HFF-Myc (cell line): Measurements from ENCODE around the gene PAX5.
A peak's percentile ranks its signal among the peaks of the same experiment; 100 is the strongest.

ENCODE experiments used
- DNase-seq: peaks from one replicate; pipeline ENCODE4 v3.0.0-alpha.2; 2011; ENCODE audit warnings: low read depth; ENCODE audit errors: extremely low read depth
- H3K4me3 ChIP-seq: replicated peaks from 2 replicates; pipeline ENCODE4 v1.5.1; 2011; ENCODE audit warnings: low read depth, mild to moderate bottlenecking, control low read depth, low read length
- TF ChIP-seq, protein P1 (sequence below): IDR thresholded peaks from 2 replicates; pipeline ENCODE4 v1.5.1; 2012; ENCODE audit warnings: mild to moderate bottlenecking, low read depth, low read length, control low read depth; ENCODE audit errors: missing control alignments

PAX5 gene

DNA sequence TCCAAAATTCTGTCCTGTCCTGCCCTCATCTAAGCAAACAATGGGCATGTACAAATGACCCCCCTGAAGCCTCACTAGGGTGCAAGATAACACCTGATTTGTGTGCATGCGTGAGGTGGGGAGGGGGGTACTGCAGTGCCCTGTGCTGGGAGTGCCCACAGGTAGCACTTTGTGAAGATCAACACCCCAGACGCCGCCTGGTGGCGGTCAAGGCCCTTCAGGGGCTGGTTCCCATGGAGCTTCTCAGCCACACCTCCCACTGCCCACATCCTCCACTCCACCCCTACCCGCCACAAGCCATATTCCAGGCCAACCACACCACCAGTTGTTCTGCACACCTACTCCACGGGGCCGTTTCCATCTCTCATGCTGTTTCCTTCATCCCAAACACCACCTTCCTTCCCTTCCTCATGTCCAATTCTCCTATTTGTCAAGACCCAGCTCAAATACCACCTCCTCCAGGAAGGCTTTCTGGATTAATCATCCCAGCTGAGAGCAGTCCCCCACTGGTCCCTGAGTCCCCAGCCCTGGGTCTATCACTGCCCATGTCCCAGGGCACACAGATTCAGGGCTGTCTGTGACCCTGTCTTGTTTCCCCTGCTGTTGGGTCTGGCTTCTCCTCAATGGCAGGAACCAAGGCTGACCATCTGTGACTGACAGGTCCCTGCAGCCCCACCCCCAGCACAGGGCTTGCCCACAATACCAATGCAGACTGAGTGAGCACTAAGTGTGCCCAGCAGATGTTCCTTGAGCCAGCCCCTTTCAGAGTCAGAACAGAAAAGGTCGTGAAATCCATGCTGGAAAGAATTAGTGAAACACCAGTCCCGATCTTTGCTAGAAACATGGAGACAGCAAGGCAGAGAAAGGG is 178.4 kb downstream of the PAX5 start:
- DNase-seq, result no peak

DNA sequence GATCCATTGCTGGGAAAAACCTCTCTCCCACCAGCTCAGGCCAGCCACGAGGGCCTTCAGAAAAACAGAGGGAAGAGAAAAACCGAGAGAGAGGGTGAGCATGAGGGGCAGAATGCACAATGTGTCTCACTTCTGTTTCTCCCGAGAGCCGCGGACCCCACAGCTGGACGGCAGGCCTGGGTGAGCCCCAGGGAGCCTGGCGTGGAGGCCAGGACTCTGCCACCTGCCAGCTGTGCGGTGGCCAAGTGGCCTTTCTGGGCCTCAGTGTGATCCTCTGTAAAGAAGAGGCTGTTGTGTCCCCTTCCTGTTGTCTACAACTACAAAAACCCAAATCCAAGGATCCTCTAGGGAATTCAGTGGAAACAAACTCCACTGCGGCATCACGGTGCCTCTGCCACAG is 179.3 kb downstream of the PAX5 start:
- DNase-seq, result no peak
- TF ChIP-seq, protein P1, sequence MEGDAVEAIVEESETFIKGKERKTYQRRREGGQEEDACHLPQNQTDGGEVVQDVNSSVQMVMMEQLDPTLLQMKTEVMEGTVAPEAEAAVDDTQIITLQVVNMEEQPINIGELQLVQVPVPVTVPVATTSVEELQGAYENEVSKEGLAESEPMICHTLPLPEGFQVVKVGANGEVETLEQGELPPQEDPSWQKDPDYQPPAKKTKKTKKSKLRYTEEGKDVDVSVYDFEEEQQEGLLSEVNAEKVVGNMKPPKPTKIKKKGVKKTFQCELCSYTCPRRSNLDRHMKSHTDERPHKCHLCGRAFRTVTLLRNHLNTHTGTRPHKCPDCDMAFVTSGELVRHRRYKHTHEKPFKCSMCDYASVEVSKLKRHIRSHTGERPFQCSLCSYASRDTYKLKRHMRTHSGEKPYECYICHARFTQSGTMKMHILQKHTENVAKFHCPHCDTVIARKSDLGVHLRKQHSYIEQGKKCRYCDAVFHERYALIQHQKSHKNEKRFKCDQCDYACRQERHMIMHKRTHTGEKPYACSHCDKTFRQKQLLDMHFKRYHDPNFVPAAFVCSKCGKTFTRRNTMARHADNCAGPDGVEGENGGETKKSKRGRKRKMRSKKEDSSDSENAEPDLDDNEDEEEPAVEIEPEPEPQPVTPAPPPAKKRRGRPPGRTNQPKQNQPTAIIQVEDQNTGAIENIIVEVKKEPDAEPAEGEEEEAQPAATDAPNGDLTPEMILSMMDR, result no peak
- no peak overlapping the region for H3K4me3 ChIP-seq

More for the DNA sequence above, 178.4 kb downstream of the PAX5 start:
- H3K4me3 ChIP-seq, result no peak overlapping the region
- TF ChIP-seq, protein P1, result peak; percentile 44

DNA sequence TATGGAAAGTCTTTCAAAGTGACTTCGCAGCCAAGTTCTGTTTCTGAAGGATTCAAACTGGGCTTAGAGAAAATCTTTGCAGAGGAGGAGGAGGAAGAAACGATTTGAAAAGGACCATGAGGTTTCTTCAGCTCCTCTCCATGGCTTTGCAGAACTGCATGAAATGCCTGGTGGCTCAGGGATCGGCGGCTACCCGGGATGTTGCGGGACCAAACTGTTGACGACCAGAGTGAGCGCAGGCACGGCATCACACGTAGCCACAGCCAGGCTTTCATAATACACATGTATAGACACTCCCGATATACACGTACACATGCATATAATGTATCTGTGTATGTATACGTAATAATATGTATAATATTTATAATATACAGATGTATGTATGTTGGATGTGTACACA is 180.0 kb downstream of the PAX5 start:
- TF ChIP-seq, protein P1, result no peak
- DNase-seq, result no peak
- H3K4me3 ChIP-seq, result no peak overlapping the region

DNA sequence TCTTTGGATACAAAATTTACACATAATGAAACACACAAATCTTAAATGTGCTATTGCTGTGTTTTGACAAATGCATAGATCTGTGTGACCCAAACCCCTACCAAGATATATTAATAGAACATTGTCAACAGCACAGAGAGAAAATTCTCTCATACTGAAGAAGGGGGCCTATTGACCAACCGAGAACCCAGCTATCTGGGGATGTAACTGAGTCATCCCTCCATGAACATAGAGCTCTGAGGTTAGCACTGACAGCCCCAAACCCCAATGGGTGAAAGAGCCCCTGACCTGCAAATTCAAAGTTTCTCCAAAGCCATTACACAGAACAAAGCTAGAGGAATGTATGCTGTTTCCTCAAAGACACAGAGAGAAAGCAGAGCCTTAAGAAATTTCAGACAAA is 180.8 kb downstream of the PAX5 start:
- DNase-seq, result no peak
- TF ChIP-seq, protein P1, result no peak
- no peak overlapping the region for H3K4me3 ChIP-seq

DNA sequence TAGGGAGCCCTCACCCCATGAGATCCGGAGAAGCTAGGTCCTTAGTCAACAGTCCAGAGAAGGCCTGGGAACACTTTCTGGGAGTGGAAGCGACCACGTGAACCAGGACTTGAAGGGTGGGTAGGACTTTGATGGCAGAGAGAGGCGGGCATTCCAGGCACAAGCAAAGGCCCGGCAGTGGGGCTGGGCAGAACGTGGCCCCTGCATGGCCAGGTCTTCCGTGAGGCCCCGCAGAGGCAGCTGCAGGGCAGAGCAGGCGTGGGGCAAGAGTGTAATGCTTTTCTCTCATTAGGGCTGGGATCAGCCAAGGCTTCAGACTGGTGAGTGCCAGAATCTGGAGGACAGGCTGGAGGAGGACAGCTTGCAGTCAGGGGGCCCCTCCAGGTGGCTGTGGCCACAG is 184.1 kb downstream of the PAX5 start:
- DNase-seq, result no peak
- TF ChIP-seq, protein P1, result no peak
- H3K4me3 ChIP-seq, result no peak overlapping the region

DNA sequence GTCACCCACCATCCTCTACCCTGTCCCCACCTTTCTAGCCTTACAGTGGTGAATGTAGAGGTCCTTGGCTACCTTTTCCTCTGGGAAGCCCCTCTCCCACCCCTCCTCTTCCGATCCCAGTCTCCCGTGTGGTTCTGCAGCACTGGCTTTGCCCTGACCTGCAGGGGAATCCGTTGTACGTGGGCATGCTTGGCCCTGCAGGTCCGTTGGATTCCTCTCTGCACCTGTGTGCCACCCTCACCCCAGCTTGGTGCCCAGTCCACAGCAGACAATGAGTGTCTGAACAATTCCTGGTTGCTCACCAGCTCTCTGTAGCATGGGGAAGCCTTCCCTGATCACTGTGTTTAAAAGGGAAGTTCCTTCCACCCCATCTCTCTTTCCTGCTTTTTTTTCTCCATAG is 185.1 kb downstream of the PAX5 start:
- DNase-seq, result no peak
- TF ChIP-seq, protein P1, result no peak
- no peak overlapping the region for H3K4me3 ChIP-seq
